ENCODE measurements around the gene SYNRG. TPM values are rescaled to one million over a fixed set of nuclear protein-coding genes. Genes with fewer than 3 reads are reported as not detected.

SYNRG gene
- polyA plus RNA-seq, 2 of the 4 experiments (the other 2 are of a cell fraction): 13.1 to 17.4 TPM

GRCh38 chr17:37476431-37477120, 132.6 kb downstream of the SYNRG start:
- ChIA-PET POLR2A (interaction anchor here (0.6 to 1.9 kb wide), 3 partner anchors 10 to 125 kb away, joined by 3 to 7 read pairs (median 5); no protein-coding TSS in a partner anchor), CTCF (interaction anchor here (0.5 to 1.1 kb wide), 6 partner anchors 9 to 163 kb away, joined by 3 to 4 read pairs (median 4); no protein-coding TSS in a partner anchor)
- peaks cover 14% of the 10 kb centered on the region for H3K4me1 ChIP-seq
- WGBS (ENCODE audit: missing lambda C conversion rate): 63% methylated on average over 4 of the region's 4 CpGs
- peak overlapping the region in 1 of 2 experiments; percentile 29; a peak in 2 of 6 replicates for H3K27ac ChIP-seq
- H3K4me2 ChIP-seq: peak overlapping the region; percentile 19; the same call in 1 of the 3 replicates
- H3K4me3 ChIP-seq: no peak overlapping the region
- H3K9me3 ChIP-seq: no peaks in the 10 kb centered on the region
- DNase-seq (ENCODE audit: low read depth in 1 of 2, low spot score in 1 of 2) (peak in 1 of 2 experiments; percentile 35), ATAC-seq (peak in 1 of 2 experiments; percentile 76; a peak in 3 of 6 replicates), FAIRE-seq (no peak)
- TF ChIP-seq POLR2A (IDR thresholded peaks at IDR 0.05; ENCODE audit: low read length) (no peak), HOXB13 (CRISPR knock-in tag; IDR thresholded peaks at IDR 0.05; ENCODE audit: low read depth) (no peak), RFX5 (IDR thresholded peaks at IDR 0.05) (no peak), GATA3 (IDR thresholded peaks at IDR 0.05; ENCODE audit: borderline replicate concordance) (no peak), MAFK (IDR thresholded peaks at IDR 0.05; ENCODE audit: partially characterized antibody) (no peak), EHMT2 (IDR thresholded peaks at IDR 0.05; ENCODE audit: low read depth) (no peak), USF2 (IDR thresholded peaks at IDR 0.05) (no peak), POLR2AphosphoS2 (conservative IDR thresholded peaks at IDR 0.05; ENCODE audit: low read length) (no peak), HMGXB4 (CRISPR knock-in tag; IDR thresholded peaks at IDR 0.05; ENCODE audit: borderline replicate concordance) (no peak), FOSL2 (IDR thresholded peaks at IDR 0.05) (no peak), FOSL2 (CRISPR knock-in tag; IDR thresholded peaks at IDR 0.05) (no peak), BCL3 (IDR thresholded peaks at IDR 0.05) (no peak), ZSCAN20 (CRISPR knock-in tag; IDR thresholded peaks at IDR 0.05) (no peak), HDAC2 (IDR thresholded peaks at IDR 0.05) (no peak), HOXB5 (CRISPR knock-in tag; IDR thresholded peaks at IDR 0.05) (no peak), RCOR1 (IDR thresholded peaks at IDR 0.05; ENCODE audit: low read depth, low read length) (no peak), KDM5A (IDR thresholded peaks at IDR 0.05) (no peak)

GRCh38 chr17:37475731-37476420, 133.3 kb downstream of the SYNRG start:
- H3K4me1 ChIP-seq: peaks cover 14% of the 10 kb centered on the region
- ChIA-PET POLR2A (no interaction called here), CTCF (interaction anchor here (1.0 kb wide), 1 partner anchor 95 kb away, joined by 3 read pairs; no protein-coding TSS in a partner anchor)
- H3K9me3 ChIP-seq: no peaks in the 10 kb centered on the region
- H3K27ac ChIP-seq: peak overlapping the region in 1 of 2 experiments; percentile 29; a peak in 2 of 6 replicates
- H3K4me3 ChIP-seq: no peak overlapping the region
- FAIRE-seq (no peak), ATAC-seq (no peak; a peak in 1 of 6 replicates), DNase-seq (ENCODE audit: low read depth in 1 of 2, low spot score in 1 of 2) (no peak)
- peak overlapping the region; percentile 19; the same call in 1 of the 3 replicates for H3K4me2 ChIP-seq
- 95% methylated on average over 1 of the region's 1 CpG for WGBS (ENCODE audit: missing lambda C conversion rate)
- no peak for TF ChIP-seq RFX5 (IDR thresholded peaks at IDR 0.05)

GRCh38 chr17:37470181-37470580, 139.0 kb downstream of the SYNRG start:
- CTCF ChIA-PET: interaction anchor here (0.8 to 1.6 kb wide), 3 partner anchors 12 to 47 kb away, joined by 3 to 4 read pairs (median 3); no protein-coding TSS in a partner anchor
- FAIRE-seq: no peak
- WGBS (ENCODE audit: missing lambda C conversion rate): 95% methylated on average over 7 of the region's 7 CpGs
- no peak for ATAC-seq
- Histone ChIP-seq H3K27ac (no peak overlapping the region), H3K4me2 (no peak overlapping the region), H3K4me1 (no peaks in the 10 kb centered on the region), H3K4me3 (no peak overlapping the region), H3K9me3 (no peaks in the 10 kb centered on the region)
- DNase-seq (ENCODE audit: low read depth in 1 of 2, low spot score in 1 of 2): no peak
- POLR2A ChIA-PET: no interaction called here
- TF ChIP-seq NPAS2 (CRISPR knock-in tag; IDR thresholded peaks at IDR 0.05; ENCODE audit: borderline replicate concordance) (no peak), PBX3 (IDR thresholded peaks at IDR 0.05) (no peak), ESRRA (IDR thresholded peaks at IDR 0.05; ENCODE audit: borderline replicate concordance, low read length) (no peak), MAZ (IDR thresholded peaks at IDR 0.05; ENCODE audit: borderline replicate concordance, low read depth, low read length) (no peak), CBX2 (IDR thresholded peaks at IDR 0.05; ENCODE audit: borderline replicate concordance, low read depth) (no peak), FOSB (CRISPR knock-in tag; IDR thresholded peaks at IDR 0.05) (no peak), HOXA7 (CRISPR knock-in tag; IDR thresholded peaks at IDR 0.05) (no peak)

Data from A549 (cell line).